Lung (tissue), 12 donors: ENCODE results near the gene NOC2L. TPM values are rescaled to one million over a fixed set of nuclear protein-coding genes. Genes with fewer than 3 reads are reported as not detected.

Source experiments
- ATAC-seq: fragments of 200-7000 bp; cut with Tn5 transposase; one replicate; pipeline ENCODE4 v1.9.1; 2020; ENCODE audit warnings: moderate number of reproducible peaks; ENCODE audit not compliant: insufficient read depth, low FRiP score
- DNase-seq, 3 donors: peaks; one replicate each; pipeline ENCODE4 v3.0.0-alpha.2; 2013 to 2017
- H3K27ac ChIP-seq, 2 donors: one replicate each; pipeline ENCODE4 v1.5.1; 2013; ENCODE audit warnings: mild to moderate bottlenecking in 2 of 2, moderate library complexity in 2 of 2, control low read depth in 1 of 2, inconsistent platforms in 1 of 2, low read depth in 1 of 2, low read length in 1 of 2
- H3K27me3 ChIP-seq, 3 donors: one replicate each; pipeline ENCODE4 v1.5.1; 2013; ENCODE audit warnings: low read length in 2 of 3; ENCODE audit not compliant: control insufficient read depth in 3 of 3, insufficient read depth in 3 of 3
- H3K36me3 ChIP-seq, 4 donors: one replicate each; pipeline ENCODE4 v1.5.1; 2013; ENCODE audit warnings: low read length in 4 of 4, mild to moderate bottlenecking in 1 of 4, moderate library complexity in 1 of 4; ENCODE audit not compliant: control insufficient read depth in 4 of 4, insufficient read depth in 4 of 4
- H3K4me1 ChIP-seq, 5 donors: one replicate each; pipeline ENCODE4 v1.5.1; 2013; ENCODE audit warnings: low read length in 5 of 5, mild to moderate bottlenecking in 2 of 5, moderate library complexity in 1 of 5; ENCODE audit not compliant: control insufficient read depth in 5 of 5, insufficient read depth in 5 of 5
- H3K4me3 ChIP-seq: one replicate; pipeline ENCODE4 v1.5.1; 2013; ENCODE audit warnings: mild to moderate bottlenecking, control low read depth, moderate library complexity
- H3K9ac ChIP-seq, 2 donors: one replicate each; pipeline ENCODE4 v1.5.1; 2013; ENCODE audit warnings: low read length in 2 of 2, control low read depth in 1 of 2; ENCODE audit not compliant: insufficient read depth in 1 of 2
- H3K9me3 ChIP-seq, 4 donors: one replicate each; pipeline ENCODE4 v1.5.1; 2013; ENCODE audit warnings: low read length in 3 of 4, mild to moderate bottlenecking in 1 of 4, moderate library complexity in 1 of 4; ENCODE audit not compliant: control insufficient read depth in 4 of 4, insufficient read depth in 3 of 4
- CTCF ChIP-seq: IDR thresholded peaks from 2 replicates; pipeline ENCODE4 v1.5.1; 2012; ENCODE audit warnings: mild to moderate bottlenecking; ENCODE audit errors: control extremely low read depth, extremely low read depth
- WGBS, 2 donors: extraction: QIAGEN DNeasy Blood & Tissue Kit; methylation state at CpG; one replicate each; pipeline ENCODE4 v1.1.7; 2013; 5-methylcytosine and 5-hydroxymethylcytosine counted together
- polyA plus RNA-seq, 2 donors: library from polyadenylated mRNA; stranded (reverse); fragments of 200-250 nt; gene quantifications; one replicate each; pipeline ENCODE4 v1.2.1, GENCODE V29; 2013
- total RNA-seq, 2 donors: library from RNA; depleted of rRNA in 1 of 2; stranded (reverse); fragments of >200 nt in 1 of 2; gene quantifications; one replicate each; pipeline ENCODE4 v1.2.1, GENCODE V29; 2014 to 2021
- donor health status: control.
- donor health status: control.
- donor health status: Bipolar disorder and iron deficiency.
- donor health status: healthy.
- donor health status: DM: yes; HTN: yes; CAD: no.

The NOC2L gene
- total and polyA plus RNA-seq, 4 donors = 39.0 to 86.6 (median 67.7) TPM

- no peak for TF ChIP-seq CTCF
- no peak for DNase-seq
- no peak for ATAC-seq
- Histone ChIP-seq H3K4me1 (peaks cover 0 to 9% (median 0%) of the 10 kb centered on the region in 5 donors), H3K27me3 (peaks cover 0 to 52% (median 16%) of the 10 kb centered on the region in 3 donors), H3K36me3 (no peaks in the 10 kb centered on the region), H3K9me3 (no peaks in the 10 kb centered on the region), H3K9ac (no peak overlapping the region), H3K4me3 (no peak overlapping the region), H3K27ac (no peak overlapping the region)
- 80 to 82% methylated on average over 31 to 34 of the region's 34 CpGs for WGBS, 2 donors
Measured at GRCh38 chr1:971751-972506, 12.9 kb upstream of the NOC2L start.

DNA sequence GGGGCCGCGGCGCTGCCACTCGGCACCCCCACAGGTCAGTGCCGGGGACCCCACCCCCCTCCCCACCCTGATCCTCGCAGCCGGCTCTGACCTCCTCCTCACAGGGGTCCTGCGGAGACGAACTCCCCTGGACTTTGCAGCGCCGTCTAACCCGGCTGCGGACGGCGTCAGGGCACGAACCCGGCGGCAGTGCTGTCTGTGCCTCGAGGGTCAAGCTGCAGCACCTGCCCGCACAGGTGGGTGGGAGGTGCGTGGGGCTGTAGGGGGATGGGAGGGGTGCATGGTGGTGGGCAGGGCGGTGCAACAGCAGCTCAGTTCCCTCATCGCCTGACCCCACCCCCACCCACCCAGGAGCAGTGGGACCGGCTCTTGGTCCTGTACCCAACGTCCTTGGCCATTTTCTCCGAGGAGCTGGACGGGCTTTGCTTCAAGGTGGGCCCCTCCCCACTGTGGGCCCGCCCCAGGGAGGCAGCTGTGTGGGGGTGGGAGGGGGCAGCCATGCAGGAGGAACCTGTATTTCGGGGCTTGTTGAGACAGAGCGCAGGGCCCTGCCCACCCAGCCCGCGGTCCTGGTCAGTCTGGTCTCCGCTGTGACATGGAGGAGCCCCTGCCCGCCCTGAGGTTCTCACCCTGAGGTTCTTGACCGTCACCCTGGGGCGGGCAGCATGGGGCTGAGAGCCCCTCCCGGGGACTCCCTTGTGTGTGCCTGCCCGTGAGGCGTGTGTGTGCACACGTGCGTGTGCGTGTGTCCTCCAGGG is 12.1 kb upstream of the NOC2L start:
- no peaks in the 10 kb centered on the region for H3K9me3 ChIP-seq
- H3K27me3 ChIP-seq = peaks cover 0 to 52% (median 16%) of the 10 kb centered on the region in 3 donors
- no peaks in the 10 kb centered on the region for H3K36me3 ChIP-seq
- ATAC-seq = no peak
- 35 to 48% methylated on average over 41 to 42 of the region's 42 CpGs for WGBS, 2 donors
- no peak overlapping the region for H3K4me3 ChIP-seq
- no peak overlapping the region for H3K9ac ChIP-seq
- peaks cover 0 to 13% (median 0%) of the 10 kb centered on the region in 5 donors for H3K4me1 ChIP-seq
- TF ChIP-seq CTCF = no peak
- DNase-seq = no peak
- no peak overlapping the region for H3K27ac ChIP-seq

GRCh38 chr1:970242-970972 is 11.4 kb upstream of the NOC2L start:
- DNase-seq (no peak), ATAC-seq (no peak)
- Histone ChIP-seq H3K9ac (no peak overlapping the region), H3K36me3 (no peaks in the 10 kb centered on the region), H3K9me3 (no peaks in the 10 kb centered on the region), H3K4me1 (peaks cover 0 to 13% (median 0%) of the 10 kb centered on the region in 5 donors), H3K4me3 (no peak overlapping the region), H3K27ac (no peak overlapping the region), H3K27me3 (peaks cover 0 to 52% (median 16%) of the 10 kb centered on the region in 3 donors)
- TF ChIP-seq CTCF = no peak
- WGBS, 2 donors = 19 to 21% methylated on average over 30 to 33 of the region's 33 CpGs
